GM10248 (cell line): ENCODE measurements around the gene EPHA4.

ENCODE experiments used
- CTCF ChIA-PET: fragments of 300-600 bp; sonication (Branson Sonifier 250); formaldehyde crosslinking; extraction: SDS; loops from one replicate; lab custom pipeline; 2021; ENCODE audit warnings: antibody characterized with exemption; lab: Yijun Ruan, JAX
- POLR2A ChIA-PET: fragments of 350-650 bp; sonication (Branson Sonifier 250); formaldehyde crosslinking; extraction: SDS; loops from one replicate; lab custom pipeline; 2020; ENCODE audit warnings: antibody characterized with exemption; lab: Yijun Ruan, JAX
- DNase-seq: peaks from one replicate; pipeline ENCODE4 v3.0.0; 2012; ENCODE audit errors: extremely low spot score
- TF ChIP-seq, protein P1 (sequence below): IDR thresholded peaks from 2 replicates; pipeline ENCODE4 v1.5.1; 2012; ENCODE audit warnings: mild to moderate bottlenecking, low read depth; ENCODE audit errors: extremely low read depth, missing control alignments, control extremely low read depth

Gene EPHA4

GRCh38 chr2:221600388-221600787, 28.3 kb upstream of the EPHA4 start:
- no peak for DNase-seq
- ChIA-PET CTCF (interaction anchor here (1.0 kb wide), 2 partner anchors 10 to 24 kb away, joined by 3 read pairs; no protein-coding TSS in a partner anchor), POLR2A (no interaction called here)
- TF ChIP-seq, protein P1, sequence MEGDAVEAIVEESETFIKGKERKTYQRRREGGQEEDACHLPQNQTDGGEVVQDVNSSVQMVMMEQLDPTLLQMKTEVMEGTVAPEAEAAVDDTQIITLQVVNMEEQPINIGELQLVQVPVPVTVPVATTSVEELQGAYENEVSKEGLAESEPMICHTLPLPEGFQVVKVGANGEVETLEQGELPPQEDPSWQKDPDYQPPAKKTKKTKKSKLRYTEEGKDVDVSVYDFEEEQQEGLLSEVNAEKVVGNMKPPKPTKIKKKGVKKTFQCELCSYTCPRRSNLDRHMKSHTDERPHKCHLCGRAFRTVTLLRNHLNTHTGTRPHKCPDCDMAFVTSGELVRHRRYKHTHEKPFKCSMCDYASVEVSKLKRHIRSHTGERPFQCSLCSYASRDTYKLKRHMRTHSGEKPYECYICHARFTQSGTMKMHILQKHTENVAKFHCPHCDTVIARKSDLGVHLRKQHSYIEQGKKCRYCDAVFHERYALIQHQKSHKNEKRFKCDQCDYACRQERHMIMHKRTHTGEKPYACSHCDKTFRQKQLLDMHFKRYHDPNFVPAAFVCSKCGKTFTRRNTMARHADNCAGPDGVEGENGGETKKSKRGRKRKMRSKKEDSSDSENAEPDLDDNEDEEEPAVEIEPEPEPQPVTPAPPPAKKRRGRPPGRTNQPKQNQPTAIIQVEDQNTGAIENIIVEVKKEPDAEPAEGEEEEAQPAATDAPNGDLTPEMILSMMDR = no peak

GRCh38 chr2:221596192-221596591, 24.1 kb upstream of the EPHA4 start:
- TF ChIP-seq, protein P1 = no peak
- CTCF ChIA-PET = no interaction called here
- no peak for DNase-seq
- POLR2A ChIA-PET = no interaction called here

GRCh38 chr2:221590861-221591365, 18.8 kb upstream of the EPHA4 start:
- ChIA-PET CTCF (interaction anchor here (1.3 to 2.1 kb wide), 3 partner anchors 11 to 18 kb away, joined by 4 to 10 read pairs (median 9); partner anchors contain the start of gene EPHA4), POLR2A (no interaction called here)
- no peak for DNase-seq
- TF ChIP-seq, protein P1 = no peak

DNA sequence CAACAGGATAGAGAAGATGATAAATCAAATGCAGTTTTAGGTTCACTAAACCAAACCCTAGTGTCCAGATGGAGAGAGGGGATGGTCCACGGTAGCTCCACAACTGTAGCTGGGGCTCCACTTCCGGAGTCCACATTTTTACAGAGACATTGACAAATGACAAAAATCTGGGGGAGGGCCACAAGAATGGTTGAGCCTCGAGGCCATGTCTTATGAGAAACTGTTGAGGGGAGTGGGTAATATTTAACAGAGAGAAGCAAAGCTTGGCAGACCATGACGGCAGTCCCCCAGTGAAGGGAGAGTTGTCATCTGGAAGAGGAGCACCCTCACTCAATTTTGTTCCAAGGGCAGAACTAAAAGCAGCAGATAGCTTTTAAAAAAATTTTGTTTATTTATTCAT, 17.6 kb upstream of the EPHA4 start:
- ChIA-PET POLR2A (no interaction called here), CTCF (interaction anchor here (1.1 to 2.1 kb wide), 3 partner anchors 10 to 23 kb away, joined by 3 to 10 read pairs (median 9); partner anchors contain the start of gene EPHA4)
- DNase-seq = no peak
- TF ChIP-seq, protein P1 = no peak

GRCh38 chr2:221588306-221588985, 16.3 kb upstream of the EPHA4 start:
- ChIA-PET CTCF (interaction anchor here (2.1 kb wide), 1 partner anchor 15 kb away, joined by 10 read pairs; the partner anchor contains the start of gene EPHA4), POLR2A (no interaction called here)
- no peak for DNase-seq
- TF ChIP-seq, protein P1 = no peak

GRCh38 chr2:221581986-221582385, 9.9 kb upstream of the EPHA4 start:
- POLR2A ChIA-PET = no interaction called here
- no peak for DNase-seq
- CTCF ChIA-PET = interaction anchor here (2.7 to 2.8 kb wide), 2 partner anchors 7 to 9 kb away, joined by 11 to 14 read pairs; no protein-coding TSS in a partner anchor
- TF ChIP-seq, protein P1 = no peak
